GM19099 (cell line): ENCODE measurements around the gene STK17A.
A peak's percentile ranks its signal among the peaks of the same experiment; 100 is the strongest.

Source experiments
- POLR2A ChIP-seq: IDR thresholded peaks from 3 replicates; pipeline ENCODE4 v1.6.1; 2011; ENCODE audit warnings: low read depth; ENCODE audit not compliant: insufficient read length; ENCODE audit errors: extremely low read depth

The STK17A gene

DNA sequence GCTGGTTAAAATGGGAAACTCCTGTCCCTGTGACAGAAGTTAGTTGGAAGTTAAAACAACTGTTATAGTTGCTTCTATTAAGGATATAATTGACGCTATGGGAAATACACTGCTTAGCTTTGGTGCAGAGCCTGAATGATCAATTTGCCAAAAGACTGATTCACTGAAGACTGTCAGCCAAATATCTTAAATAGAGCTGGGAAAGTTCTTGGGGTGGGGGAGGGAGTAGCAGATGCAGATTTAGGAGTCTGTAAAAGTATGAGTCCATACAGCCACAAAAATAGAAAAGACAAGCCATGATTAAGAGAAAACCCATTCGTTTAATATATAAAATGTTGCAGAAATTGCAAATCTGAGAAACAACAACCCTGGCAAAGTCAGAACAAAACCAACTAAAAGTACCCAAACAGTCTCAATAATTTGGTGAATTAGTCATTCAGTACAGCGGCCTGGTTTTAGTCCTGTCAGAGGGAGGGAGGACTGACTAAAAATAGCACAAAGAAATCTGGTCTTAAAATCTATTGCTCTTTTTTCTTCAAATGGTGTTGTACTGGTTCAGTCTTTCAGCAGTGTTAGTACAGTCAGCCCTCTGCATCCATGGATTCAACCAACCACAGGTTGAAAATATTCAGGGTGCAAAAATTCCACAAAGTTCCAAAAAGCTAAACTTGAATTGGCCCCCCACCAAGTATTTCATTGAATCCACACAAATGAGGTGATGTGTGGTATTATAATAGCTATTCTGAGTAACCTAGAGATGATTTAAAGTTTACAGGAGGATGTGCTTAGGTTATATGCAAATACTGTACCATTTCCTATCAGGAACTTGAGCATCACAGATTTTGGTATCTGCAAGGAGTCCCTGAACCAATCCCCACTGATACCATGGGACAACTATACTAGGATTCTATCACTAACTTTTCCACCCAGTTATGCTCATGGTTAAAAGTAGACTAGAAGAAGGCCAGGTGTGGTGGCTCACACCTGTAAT lies 30.0 kb downstream of the STK17A start:
- no peak for TF ChIP-seq POLR2A

DNA sequence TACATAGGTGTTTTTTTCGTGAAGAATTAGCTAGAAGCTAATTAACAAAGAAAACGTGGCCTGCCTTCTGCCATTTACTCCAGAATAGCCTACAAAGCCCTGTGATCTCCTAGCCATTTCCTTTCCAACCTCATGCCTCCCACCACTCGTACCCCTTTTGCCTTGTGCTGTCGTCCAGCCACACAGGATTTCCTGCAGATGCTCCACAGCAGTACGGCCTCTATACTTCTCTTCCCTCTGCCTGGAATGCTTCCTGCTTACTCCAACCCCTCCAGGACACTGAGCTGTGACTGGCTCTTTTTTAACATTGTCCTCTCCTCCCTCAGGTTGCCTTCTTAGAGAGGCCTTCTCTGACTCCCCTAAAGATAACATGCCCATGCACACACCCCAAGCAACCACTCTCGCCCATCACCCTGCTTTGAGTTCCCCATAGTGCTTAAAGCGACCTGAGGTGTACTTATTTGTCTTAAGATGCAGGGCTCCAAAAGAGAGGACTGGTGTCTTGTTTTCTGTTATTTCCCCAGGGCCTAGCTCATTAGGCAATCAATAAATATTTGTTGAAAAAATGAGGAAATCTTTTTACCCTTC lies 32.7 kb downstream of the STK17A start:
- no peak for TF ChIP-seq POLR2A

DNA sequence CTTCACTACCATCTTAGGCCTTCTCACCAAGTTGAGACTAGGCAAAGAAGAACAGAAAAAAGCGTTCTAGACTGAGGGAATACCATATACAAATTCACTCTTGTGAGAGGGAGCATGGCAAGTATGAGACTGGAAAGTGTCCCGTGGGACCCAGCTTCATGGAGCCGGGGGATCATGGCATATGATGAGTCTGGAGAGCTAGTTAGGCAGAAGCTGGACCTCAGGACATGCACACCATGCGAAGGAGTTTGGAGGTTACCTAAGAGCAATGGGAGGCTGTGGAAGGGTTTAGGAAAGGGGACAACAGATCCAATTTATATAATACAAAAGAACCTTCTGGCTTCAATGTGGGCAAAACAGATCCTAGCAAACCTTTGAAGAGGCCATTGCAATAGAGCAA lies 34.1 kb downstream of the STK17A start:
- no peak for TF ChIP-seq POLR2A

DNA sequence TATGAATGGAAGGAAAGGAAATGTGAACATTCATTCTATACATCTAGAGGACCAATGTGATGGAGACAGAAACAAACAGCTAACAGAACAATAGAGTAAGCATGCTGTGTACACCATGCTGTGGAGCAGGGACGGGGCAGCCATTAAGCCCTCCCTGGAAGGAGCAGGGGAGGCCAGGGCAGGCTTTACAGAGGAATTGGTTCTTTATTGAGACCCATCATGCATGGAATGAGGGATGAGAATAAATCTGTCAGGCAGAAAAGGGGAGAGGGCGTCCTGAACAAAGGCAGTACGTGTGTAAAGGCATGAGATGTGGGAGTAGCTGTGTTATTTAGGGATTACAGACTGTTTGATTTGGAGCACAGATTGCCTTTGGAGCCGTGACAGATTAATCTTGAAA lies 35.2 kb downstream of the STK17A start:
- peak; percentile 8 for TF ChIP-seq POLR2A

DNA sequence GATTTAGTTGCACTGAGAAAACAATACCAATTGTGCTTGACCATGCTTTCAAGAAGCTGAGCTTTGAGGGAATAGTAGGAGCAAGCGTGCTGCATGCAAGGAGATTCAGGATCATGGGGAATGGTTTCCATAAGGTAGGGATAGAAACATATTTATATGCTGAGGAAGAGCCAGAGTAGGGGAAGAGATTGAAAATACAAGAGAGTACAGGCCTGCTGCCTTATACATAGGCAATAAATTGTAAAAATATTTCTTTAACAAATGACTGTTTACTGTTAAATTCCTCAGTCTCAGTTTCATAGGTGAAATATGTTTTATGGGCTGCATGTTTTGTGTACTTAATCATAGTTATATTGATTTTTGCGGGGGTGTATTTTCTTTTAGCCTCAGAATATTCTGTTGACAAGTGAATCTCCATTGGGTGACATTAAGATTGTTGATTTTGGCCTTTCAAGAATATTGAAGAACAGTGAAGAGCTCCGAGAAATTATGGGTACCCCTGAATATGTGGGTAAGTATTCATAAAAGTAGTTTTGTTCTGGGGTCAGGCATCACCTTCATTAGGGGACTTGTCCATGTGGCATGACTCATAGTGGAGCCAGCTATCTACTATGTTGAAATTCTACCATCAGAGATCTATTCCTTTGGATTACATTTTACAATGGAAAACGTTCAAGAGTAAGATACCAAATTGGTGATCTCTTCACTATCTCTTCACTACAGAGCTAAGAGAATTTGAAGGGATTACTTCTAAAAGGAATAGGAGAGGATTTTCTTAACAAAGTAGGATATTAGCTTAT lies 36.5 kb downstream of the STK17A start:
- no peak for TF ChIP-seq POLR2A

DNA sequence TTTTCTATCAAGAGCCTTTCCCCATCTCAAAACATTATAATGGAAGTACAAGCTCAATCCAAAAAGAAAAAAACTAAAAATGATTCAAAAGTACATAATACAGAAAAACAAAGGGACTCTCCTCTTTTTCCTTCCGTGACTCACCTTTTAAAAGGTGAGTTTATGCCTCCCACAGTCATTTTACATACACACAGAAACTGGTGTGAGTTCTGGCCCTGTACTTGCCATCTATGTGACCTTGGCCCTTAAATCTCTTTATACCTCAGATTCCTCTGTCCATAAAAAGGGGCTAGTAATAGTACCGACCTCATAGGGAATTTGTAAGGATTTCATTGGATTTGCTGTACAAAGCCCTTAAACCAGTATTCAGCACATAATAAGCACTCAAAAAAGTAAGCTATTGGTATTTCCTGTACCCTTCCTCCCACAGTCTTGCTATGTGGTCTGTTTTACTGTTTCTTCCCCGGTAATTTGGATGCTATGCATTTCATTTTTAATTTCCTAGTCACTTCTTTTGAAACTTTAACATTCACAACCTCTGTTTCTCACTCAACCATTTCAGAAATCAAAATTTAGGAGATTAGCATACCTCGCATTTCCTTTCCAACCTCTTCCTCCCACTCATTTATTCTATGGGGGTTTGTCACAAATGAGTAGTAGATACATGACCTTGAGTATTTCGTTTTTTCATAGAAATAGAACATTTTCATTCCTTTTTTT lies 39.0 kb downstream of the STK17A start:
- no peak for TF ChIP-seq POLR2A

DNA sequence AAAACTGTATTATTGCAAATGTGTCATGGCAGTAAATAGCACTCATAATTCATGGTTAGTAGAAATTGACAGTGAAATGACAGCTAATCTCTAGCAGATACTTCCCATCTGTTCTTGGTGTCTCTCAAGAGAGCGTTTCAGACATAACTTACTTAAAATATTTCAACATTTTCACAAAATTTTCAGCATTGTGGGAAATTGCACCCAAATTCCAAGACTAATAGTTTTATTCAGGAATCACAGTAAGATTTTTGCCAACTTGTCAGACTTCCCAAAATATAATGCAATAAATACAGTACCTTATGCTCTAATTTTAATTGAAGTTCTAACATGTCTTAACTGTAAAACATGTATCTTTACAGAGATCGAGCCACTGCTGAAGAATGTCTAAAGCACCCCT lies 41.2 kb downstream of the STK17A start:
- no peak for TF ChIP-seq POLR2A

DNA sequence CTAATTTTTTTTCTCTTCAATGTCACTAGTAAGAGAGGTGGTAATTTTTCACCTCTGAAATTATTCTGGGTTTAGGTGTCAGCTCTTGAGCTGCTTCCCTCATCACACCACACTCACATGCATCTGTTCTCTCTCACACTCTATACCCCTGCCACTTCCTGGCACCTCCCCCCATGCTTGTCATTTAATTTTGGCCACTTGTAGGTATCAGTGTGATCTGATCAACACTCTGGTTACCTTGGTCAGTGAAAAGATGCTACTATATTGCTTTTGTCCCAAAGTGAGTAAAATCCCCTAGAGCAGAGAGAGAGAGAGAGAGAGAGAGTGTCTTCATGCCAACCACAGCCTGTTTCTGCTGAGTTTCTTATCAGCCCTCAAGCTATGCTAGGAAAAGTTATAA lies 42.5 kb downstream of the STK17A start:
- TF ChIP-seq POLR2A, result no peak

DNA sequence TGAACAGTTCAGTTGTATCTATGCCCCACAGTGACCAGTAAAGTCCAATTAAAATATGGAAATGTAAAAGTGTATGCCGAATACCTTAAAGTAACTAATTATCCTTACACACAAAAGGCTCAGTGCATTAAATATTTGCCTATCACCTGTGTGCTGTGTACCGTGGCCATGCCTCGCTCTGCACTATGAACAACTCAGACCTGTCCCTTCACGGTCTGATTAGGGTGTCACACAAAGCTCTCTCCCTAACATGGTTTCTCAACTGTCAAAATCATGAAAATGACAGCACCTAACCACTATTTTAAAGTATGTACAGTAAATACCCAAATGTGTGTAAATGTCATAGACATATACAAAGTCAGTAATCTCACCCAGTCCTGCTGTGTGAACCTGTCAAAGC lies 43.1 kb downstream of the STK17A start:
- no peak for TF ChIP-seq POLR2A

DNA sequence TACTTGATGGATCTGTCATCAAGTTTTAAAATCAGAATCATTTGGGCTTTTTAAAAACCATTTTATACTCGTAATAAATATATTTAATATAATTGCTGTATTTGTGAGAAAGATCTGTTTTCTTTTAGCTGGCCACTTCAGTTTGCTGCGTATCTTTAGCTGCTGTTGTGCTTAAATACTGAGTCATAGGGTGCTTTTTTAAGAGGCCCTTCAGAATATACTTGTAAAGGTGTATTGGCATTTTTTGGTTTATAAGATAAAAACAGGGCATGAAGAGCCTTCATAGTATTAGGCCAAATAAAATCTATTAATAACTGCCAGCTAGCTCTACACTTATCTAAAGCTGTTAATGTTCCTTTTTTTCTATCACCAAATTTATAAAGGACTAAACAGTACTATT lies 43.8 kb downstream of the STK17A start:
- TF ChIP-seq POLR2A, result no peak

DNA sequence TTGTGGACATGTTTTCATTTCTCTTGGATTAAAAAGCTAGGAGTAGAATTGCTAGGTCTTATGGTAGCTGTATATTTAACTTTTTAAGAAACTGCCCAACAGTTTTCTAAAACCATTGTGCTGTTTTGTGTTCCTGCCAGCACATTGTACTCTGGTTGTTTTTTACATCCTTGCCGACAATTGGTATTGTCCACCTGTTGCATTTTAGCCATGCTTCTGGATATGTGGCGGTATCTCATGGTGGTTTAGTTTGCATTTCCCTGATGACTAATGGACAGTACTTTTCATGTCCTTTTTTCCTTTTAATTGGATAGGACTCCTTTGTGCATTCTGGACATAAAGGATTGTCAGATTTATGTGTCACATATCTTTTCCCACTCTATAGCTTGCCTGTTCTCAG lies 45.5 kb downstream of the STK17A start:
- TF ChIP-seq POLR2A, result no peak

DNA sequence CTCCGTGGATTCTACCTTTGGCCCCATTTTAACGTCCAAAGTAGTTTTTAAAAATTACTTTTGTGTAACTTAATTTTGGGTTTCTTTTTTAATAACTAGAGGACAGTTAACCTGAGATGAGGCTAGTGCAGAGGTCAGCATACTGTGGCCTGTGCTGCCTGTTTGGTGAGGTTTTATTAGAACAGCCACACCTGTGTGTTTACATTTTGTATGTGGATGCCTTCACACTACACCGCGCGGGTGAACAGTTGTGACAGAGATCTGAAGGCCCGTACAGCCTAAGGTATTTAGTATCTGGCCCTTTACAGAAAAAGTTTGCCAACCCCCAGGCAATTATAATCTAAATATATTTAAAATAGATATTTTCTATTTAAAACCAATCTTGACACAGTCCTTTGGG lies 46.9 kb downstream of the STK17A start:
- no peak for TF ChIP-seq POLR2A

DNA sequence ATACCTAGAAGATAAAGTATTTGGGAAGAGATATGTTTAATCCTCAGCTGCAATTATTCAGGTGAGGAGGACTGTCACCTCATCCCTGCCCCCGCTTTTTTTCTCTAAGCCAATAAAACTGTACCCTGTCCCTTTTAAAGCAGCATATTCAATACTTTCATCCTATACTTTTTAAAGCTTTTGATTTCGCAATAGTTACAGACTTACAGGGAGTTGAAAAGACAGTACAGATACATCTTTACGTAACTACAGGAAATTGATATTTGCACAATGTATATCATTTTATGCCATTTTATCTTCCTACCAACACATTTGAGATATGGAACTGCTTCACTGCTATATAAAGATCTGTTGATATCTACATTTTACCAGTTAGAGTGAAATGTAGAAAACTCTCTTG lies 47.6 kb downstream of the STK17A start:
- TF ChIP-seq POLR2A, result no peak

DNA sequence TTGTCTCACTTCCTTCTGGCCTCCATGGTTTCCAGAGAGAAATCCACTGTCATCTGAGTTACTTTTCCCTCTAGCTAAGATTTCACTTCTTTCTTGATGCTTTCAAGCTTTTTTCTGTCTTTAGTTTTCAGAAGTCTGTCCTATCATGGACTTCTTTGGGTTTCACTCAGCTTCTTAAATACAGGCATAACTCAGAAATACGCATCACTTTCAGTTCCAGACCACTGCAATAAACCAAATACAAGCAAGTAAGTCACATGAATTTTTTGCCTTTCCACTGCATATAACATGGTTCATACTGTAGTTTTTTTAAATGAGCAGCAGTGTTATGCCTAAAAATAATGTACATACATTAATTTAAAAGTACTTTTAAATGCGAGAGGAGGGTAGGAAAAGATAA lies 48.7 kb downstream of the STK17A start:
- TF ChIP-seq POLR2A, result no peak

DNA sequence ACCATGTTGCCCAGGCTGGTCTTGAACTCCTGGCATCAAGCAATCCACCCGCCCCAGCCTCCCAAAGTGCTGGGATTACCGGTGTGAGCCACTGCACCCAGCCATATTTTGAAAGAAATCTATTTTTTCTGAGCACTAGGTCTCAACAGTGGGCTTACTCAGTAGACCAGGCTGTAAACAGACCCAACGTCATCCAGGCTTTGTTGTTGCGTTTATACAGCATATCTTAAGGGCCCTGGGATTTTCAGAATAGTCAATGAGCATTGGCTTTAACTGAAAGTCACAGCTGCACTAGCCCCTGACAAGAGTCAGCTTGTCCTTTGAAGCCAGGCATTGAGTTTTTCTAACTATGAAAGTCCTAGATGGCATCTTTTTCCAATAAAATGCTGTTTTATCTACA lies 49.8 kb downstream of the STK17A start:
- no peak for TF ChIP-seq POLR2A
